Measurements from ENCODE around the gene PARP12.

PARP12 gene

DNA sequence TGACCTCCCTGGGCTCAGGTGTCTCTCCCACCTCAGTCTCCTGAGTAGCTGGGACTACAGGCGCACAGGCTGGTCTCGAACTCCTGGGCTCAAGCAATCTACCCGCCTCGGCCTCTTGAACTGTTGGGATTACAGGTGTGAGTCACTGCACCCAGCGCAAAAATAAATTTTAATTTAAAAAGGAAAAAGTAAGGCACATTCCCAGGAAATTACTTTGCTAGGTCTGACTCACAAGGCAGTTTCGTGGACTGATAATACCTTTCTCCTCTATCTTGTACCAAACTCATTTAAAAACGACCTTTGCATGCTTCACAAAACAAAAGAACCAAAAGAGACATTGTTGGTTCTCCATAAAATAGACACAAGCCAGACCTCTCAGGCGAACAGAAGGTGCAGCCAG is 29.7 kb downstream of the PARP12 start:
- no peak for DNase-seq

DNA sequence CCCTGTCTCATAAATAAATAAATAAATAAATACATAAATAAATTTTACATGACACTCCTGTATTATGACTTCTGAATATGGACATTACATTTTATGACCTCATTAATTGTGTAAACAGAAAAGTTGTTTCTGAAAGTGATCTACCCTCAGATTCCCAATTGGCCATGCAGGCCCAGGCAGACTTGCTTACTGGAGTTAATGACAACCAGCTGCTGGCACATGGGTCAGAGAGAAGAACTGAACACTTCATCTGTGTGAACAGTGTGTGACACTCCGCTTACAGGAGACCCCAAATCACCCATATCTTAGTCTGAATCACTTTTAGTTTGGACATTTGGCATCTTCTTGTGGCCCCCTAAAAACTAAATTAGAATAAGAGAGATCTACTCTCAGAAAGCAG is 31.4 kb downstream of the PARP12 start:
- DNase-seq, result no peak

DNA sequence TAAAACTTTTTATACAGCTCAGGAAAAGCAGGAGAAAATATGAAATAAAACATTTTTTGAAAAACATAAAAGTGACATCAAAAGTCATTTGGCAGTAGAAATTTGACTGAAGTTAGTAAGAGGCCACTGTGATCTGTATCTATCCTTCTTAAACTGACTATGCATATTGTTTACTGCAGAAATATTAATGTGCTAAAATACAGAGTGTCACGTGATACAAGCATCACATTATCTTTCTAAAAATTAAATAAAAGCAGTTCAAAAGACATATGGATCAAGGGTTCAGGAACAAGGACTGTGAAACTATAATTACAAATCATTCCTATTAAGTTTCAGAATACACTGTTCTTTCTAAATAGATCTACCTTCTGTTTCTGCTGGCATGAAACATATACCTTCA is 33.7 kb downstream of the PARP12 start:
- no peak for DNase-seq

DNA sequence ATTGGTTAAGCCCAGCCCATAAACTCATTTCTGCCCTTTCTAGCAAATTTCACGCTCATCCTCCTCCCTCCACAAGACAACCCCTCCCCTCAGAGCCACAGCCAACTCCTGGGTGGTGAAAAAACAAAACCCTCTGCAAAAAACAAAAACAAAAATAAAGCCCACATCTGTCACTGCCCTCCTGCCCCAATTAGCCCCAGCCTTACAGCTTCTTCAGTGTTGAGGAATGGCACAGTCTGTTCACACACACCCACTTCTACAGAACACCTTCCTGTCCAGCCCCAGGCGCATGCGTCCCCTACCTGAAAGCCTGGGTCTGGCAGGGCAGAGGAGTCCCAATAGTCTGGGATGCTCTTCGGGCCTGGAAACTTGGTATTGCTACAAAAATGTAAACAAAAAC is 34.4 kb downstream of the PARP12 start:
- no peak for DNase-seq

DNA sequence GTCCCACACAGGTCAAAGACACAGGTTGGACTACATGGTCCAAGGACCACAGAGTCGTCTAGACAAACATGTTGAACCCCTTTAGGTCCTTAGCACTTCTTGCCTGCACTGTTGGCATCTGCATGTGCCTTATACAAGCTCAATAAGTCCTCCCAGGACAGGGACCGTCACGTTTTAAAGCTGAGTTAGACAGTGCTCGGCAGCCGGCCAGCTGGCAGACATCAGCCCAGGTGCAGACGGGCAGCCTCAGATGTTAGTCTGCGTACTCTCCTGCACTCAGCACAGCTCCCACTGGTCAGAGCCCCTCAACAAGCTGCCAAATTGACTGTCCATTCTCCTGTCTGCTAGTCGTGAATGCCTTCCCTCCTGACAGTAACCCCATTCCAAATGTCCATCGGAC is 34.9 kb downstream of the PARP12 start:
- no peak for DNase-seq

DNA sequence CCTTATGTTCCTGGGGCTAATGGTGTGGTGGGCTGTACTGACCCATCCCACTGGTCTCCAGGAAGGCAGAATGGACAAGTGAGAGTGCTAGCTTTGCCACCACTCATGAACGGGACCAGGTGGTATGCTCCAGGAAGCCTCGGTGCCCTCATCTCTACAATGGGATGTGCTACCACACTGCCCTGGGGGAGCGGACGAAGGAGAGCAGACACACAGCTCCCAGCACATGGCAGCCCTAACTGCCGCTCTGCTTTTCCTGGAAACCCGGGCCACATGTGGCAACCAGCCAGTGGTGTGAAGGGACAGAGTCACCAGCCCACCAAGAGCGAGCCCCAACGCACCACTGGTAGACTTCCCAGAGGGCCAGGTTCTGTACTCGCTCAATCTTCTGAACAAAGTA is 35.8 kb downstream of the PARP12 start:
- DNase-seq, result no peak

DNA sequence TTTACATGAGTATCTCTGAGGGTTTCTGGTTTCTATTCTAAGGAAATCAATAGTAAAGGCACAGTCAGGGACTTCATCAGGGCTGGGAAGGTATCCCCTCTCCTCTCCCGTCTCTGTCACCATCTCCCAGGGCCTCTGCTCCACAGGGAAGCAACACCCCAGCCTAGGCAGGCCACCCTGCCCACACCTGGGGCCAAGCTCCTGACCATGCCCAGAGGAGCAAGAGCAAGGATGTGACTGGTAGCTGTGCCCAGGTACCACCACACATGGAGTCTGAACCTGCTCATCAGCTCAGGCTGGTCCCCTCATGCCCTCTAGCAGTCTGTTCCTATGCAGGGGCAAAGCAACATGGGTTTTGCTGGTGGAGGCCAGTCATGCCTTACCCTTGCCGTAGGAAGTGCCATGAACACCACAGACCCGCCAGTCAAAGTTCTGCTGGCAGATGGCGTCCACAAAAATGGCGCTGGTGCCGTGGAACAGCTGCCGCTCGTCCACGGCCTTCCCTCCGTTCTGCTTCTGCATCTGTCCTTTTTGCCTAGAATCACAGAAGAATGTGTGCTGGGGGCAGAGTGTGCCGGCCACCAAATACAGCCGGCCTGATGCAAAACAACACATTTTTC is 36.8 kb downstream of the PARP12 start:
- no peak for DNase-seq

DNA sequence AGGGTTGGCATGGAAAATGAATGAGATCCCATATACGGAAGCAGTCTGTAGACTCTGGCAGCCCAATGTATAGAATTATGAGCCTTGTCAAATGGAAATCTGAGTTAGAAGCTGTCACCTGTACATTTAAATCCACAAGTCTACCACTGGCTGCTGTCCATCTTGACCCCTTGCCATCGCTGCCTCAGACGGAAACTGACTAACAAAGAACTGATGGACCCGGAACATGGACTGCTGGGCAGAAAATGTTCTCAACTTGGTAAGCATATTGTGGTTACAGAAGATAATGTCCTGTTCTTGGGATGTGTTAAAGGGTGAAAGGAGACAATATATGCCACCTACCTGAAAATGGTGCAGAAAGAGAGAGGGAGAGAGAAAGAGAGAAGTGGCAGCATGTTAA is 37.5 kb downstream of the PARP12 start:
- DNase-seq, result no peak

DNA sequence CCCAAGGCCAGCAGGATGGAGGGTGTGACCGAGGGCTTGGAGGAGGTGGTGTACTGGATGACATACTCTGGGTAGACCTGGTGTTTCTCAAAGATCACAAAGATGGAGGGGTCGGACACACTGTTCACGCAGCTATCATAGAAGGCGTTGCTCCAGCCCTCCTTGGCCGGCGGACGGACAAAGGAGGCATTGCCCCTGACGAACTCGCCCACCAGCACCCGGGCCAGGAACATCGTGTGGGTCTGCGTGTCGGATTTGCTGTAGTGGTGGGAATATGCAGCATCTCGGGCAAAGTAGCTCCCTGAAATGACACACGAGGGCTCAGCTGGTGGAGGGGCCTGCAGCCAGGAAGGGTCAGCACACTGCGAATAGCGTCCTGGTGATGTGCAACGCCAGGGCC is 38.2 kb downstream of the PARP12 start:
- no peak for DNase-seq

DNA sequence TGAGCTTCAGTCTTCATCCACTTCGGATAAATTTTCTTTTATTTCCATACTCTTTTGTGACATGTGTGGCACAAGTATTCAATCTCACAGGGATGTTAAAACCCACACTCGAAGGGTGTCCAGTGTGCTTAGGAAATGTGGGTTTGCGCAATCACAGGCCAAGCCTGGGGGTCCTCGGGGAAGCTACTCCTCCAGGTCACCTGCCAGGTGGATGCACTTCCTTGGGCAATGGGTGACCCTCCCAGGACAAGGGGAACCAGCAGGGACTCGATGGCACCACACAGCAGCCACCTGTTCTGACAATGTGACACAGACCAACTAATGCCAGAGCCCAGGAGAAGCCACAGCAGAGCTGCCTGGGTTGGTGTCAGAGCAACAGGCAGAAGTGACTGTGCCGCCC is 39.0 kb downstream of the PARP12 start:
- no peak for DNase-seq

DNA sequence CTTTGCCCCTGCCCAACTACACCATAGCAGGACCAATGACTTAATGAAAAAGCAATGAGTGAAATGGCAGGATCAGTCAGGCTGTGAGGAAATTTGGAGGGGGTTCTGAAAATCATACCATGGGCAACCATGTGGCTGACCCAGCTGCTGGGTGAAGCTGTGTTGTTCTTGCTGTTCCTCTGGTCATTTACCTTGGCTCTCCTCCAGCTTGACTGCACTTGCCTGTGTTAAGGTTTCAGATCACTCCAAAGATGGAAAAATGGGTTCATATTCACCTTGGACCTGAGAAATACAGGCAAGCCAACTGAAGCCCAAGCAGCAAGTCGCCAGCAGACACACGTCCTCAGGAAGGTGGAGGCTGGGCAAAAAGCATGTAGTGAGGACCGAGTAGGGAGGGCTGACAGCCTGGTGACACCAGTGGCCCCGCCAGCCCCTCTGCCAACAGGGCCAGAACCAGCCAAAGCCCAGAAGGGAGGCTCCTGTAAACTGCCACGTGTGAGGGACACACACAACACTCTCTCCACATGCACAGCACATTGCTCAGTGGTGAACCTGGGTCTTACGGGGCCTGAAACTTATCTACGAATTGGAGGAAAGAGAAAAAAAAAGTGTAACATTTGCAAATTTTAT is 40.1 kb downstream of the PARP12 start:
- no peak for DNase-seq

DNA sequence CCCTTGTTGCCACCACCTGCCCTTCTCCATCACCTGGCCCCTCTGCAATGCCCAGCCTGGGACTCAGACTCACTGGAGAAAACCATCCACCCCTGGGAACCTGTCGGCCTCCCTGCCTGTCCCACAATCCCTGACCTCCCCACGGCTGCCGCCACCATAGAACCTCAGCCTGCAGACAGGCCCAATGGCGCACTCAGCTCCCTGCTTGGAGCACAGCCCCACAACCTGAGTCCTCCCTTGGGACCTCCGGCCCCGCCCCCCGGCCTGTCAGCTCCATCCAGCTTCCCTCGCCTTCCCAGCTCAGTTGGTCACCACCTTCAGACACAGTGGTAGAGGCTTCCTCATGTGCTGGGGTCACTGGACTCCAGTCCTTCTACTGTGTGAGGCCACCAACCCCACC is 41.1 kb downstream of the PARP12 start:
- DNase-seq, result no peak

DNA sequence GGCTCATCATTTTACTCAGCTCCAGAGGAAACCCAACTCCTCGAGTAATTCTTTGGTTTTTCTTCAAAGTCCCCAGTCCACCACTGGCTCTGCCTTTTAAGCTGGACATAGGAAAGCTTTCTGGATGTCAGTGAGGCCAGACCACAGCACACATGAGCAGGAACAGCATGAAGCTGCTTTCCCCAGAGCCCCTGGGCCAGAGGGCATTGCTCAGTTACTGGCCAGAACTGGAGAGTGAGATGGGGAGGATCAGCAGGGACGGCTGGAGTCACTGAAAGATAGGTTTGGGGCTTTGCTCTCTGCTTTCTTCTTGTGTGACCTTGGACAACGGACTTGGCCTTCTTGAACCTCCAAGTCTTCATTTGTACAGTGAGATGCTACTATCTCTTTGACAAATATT is 43.1 kb downstream of the PARP12 start:
- no peak for DNase-seq

DNA sequence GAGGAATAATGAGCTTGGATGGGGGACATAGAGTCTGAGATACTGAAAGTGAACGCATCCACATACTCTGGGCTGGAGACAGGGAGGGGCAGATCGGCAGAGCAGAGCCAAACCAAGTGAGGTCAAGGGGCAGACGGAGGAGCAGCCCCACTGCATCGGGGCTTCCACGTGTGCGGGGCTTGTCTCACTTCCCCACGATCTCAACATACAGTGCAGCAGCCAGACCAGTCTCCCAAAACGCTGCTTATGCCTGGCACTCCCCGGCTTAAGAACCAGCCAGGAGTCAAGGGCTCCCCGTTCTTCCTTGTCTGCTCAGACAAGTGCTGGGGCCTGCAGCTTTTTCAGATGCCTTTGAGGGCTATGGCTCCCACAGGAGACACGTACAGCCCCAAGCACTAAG is 43.6 kb downstream of the PARP12 start:
- DNase-seq, result no peak

DNA sequence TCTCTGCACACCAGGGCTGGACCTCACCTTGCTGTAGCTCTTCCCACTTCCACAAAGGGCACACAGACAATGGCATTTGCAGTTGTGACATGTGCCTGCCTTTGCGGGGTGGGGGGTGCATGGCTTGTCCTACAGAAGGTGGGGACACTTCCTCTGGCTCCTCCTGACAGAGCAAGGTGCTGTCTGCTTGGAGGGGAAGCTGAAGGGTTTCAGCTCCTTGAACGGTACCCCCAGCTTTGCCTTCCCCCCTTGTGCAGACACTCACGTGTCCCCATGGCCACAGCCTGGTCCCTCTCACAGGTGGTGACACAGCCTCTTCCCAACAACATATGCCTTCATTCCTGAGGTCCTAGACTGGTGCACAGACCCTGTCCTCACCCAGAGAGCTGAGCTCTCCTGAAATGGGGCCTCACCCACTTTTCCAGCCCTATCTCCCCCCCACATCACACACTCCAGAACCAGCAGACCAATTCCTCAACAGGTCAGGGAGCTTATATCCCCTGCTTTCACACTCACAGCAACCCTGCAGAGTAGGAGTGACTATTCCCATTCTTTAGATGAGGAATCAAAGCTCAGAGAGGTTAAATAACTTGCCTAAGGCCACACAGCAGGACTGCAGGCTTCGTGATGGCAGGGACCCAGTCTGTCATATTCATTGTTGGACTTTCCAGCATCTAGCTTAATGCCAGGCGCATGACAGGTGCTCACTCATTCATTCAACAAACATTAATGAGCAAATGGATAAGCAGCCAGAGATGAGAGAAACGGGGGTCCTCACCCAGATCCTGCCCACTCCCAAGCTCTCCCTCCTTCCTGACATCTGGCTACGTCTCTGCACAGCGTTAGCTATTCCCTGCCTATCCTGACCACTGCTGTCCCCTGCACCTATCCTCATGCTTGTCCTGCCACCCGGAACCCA is 44.4 kb downstream of the PARP12 start:
- DNase-seq, result no peak

DNA sequence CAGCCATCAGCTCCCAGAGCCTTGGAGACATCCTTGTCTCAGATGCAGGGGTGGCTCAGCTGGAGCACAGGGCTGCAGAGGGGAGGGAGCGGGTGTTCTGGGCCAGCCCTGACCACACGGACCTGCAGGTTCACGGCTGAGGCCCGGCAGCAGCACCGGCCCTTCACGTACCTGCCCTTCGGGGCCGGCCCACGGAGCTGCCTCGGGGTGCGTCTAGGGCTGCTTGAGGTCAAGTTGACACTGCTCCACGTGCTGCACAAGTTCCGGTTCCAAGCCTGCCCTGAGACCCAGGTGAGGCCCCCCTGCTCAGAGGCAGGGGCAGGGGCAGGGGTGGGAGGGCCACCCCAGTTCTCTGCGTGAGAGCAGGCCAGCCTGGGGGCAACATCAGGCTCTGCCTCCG is 45.2 kb downstream of the PARP12 start:
- DNase-seq, result no peak

DNA sequence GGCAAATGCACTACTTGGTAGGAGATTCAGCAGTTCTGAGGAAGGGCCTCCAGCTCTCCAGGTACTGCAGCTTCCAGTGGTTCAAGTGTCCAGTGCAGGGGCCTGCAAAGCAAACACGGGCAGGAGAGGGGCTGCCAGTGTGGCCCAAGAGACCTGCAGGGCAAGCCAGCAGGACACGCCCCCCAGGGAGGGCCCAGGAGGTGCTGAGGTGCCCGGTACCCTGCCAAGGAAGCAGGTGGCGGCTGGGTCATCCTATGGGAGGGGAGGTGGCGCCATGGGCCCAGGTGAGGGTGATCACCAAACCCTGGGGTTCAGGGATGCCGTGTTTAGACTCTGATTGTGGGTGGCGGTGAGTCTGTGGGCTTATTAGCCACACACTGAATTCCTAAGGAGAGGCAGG is 45.7 kb downstream of the PARP12 start:
- no peak for DNase-seq

DNA sequence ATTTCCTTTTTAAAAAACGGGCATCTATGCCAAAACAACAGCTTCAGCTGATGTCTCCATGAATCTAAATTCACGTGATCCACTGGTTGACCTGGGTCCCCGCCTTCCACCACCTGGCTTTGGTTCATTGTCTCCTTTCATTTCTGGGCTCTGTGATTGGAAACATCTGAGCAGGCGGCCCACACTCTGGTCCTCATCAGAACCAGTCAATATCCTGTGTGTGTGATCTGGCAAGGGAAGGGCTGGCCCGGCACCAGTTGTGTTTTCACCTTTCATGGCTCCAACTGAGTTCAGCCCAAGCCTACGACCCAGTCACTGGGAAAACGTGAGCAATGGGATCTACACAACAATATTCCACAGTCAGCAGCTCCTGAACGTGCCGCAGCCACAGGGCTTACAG is 46.2 kb downstream of the PARP12 start:
- no peak for DNase-seq

DNA sequence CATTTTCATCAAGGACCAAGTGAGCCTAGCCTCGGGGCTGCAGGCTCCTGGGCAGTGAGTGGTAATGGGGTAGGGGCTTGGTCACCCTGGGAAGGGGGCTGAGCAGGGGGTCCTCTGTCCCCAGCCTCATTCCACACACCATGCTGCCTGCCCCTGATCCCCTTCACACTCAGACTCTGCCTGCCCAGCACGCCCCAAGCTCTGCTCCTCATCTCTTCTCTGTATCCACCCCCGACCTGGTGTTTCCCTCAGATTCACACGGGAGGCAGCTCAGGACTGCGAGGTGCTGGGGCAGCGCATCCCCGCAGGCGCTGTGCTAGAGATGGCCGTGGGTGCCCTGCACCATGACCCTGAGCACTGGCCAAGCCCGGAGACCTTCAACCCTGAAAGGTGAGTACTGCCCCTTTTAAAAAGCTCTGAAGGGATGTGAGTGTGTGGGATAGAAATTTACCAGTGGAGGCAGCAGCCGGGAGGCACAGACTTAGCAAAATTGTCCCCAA is 47.2 kb downstream of the PARP12 start:
- DNase-seq, result no peak

DNA sequence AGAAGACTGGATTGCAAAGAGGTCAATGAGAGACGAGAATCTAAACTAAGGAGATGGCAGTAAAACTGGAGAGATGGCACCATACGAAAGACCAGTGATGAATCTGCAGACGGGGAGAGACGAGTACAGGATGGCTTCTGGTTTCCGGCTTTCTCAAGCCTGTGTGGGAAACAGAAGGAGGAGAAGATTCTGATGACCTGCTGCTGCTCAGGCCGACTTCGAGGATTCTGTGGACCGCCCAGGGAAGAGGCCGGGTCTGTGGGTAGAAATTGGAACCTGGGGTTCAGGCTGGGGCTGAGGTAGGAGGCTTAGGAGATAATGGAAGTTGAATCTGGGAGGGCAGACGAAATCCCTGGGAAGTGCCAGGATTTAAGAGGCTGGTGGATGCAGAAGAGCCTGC is 48.6 kb downstream of the PARP12 start:
- DNase-seq, result no peak

DNA sequence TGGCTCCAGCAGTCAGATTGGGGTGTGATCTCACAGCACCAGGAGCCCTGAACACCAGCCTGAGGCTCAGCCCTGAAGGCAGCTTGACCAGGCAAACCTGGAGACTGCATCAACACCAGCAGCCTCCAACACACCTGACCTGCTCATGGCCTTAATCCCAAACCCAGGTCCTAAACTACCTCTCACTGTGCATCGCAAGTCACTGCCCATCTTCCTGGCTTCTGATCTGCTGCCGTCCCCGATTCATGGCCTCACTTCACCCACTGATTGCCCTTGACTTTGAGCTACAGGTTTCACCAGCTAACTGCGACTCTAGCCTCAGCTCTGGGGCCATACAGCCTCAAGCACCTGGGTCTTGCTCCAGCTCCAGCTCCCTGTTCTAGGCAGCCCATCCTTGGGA is 49.1 kb downstream of the PARP12 start:
- no peak for DNase-seq

DNA sequence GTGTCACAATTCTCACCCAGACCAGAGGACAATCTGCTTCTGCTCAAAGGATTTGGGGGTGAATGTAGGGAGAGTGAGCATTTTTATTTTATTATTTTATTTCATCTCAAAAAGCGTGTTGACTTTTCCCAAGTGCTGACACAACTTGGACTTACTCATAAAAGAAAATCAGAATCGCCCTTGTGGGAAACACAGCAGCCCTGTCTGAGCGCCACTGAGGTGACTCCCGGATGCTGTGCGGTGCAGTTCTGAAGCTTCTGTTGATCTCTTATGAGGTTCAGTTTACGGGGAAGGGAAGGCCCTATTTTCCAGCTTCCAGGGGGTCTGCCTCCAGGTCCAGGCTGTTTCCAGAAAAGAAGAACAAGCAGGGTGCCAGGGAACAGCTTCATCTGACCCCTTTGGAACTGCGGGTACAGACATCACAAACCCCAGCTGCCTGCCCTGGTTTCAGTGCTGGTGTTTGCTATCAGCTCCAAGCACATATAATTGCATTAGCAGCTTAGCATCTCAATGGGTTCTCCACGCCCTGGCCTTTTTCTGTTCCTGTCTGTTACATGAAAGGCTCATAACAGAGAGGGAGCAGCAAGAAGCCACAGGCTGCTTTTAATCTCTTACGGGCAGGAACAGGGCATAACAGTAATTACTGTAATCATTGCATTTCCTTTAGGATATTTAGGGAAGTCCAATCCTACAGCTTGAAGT is 52.4 kb downstream of the PARP12 start:
- no peak for DNase-seq

DNA sequence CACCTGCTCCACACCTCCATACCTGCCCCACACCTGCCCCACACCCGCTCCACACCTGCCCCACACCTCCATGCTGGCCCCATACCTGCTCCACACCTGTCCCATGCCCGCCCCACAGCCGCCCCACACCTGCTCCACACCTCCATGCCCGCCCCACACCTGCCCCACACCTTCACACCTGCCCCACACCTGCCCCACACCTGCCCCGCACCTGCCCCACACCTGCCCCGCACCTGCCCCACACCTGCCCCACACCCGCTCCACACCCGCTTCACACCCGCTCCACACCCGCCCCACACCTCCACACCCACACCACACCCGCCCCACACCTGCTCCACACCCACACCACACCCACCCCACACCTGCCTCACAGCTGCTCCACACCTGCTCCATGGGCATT is 53.0 kb downstream of the PARP12 start:
- DNase-seq, result no peak

Measured in effector CD8-positive, alpha-beta T cell (primary cell).